AG09319 (cell line): ENCODE data around the gene ANGPTL4.

ENCODE experiments used
- DNase-seq: peaks from one replicate; pipeline ENCODE4 v3.0.0-alpha.2; 2010; ENCODE audit warnings: low read depth; ENCODE audit errors: extremely low read depth
- TF ChIP-seq, protein P1 (sequence below): IDR thresholded peaks from 2 replicates; pipeline ENCODE4 v1.5.1; 2011; ENCODE audit warnings: low read depth, mild to moderate bottlenecking, inconsistent platforms, low read length, moderate library complexity

The ANGPTL4 gene

DNA sequence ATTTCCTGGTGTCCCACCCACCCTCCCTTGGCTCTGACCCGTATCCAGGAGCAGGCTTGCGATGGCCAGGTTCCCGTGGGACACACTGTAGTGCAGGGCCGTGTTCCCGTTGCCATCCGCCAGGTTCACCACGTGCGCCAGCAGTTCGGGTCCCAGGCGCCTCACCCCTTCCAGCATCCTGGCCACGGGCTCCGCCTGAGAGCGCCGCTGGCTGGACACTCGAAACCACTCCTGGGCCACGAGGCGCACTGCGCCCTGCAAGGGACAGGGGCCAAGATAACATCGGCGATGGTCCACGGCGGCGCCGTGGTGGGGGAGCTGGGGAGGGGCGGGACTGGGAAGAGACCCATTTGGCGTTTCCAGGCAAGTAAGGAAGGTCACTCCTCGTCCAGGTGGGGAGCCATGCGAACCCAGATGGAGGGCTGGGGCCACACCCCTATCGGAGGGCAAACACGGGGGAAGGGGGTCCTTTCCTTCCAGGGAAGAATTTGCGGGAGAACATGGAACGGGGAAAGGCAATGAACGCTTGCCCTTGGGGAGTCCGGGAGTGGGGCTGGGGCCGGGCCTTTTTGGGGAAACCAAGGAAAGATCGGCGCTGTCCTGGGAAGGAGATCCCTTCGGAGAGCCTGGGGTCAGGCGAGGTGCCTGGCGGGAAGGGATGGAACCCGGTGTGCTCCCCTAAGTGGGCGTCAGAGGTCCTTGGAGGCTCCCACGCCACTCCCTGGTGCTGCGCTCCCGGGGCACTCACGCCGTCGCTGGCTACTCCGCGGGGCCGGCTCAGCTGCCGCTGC is 30.8 kb upstream of the ANGPTL4 start:
- DNase-seq: no peak
- TF ChIP-seq, protein P1, sequence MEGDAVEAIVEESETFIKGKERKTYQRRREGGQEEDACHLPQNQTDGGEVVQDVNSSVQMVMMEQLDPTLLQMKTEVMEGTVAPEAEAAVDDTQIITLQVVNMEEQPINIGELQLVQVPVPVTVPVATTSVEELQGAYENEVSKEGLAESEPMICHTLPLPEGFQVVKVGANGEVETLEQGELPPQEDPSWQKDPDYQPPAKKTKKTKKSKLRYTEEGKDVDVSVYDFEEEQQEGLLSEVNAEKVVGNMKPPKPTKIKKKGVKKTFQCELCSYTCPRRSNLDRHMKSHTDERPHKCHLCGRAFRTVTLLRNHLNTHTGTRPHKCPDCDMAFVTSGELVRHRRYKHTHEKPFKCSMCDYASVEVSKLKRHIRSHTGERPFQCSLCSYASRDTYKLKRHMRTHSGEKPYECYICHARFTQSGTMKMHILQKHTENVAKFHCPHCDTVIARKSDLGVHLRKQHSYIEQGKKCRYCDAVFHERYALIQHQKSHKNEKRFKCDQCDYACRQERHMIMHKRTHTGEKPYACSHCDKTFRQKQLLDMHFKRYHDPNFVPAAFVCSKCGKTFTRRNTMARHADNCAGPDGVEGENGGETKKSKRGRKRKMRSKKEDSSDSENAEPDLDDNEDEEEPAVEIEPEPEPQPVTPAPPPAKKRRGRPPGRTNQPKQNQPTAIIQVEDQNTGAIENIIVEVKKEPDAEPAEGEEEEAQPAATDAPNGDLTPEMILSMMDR: no peak

DNA sequence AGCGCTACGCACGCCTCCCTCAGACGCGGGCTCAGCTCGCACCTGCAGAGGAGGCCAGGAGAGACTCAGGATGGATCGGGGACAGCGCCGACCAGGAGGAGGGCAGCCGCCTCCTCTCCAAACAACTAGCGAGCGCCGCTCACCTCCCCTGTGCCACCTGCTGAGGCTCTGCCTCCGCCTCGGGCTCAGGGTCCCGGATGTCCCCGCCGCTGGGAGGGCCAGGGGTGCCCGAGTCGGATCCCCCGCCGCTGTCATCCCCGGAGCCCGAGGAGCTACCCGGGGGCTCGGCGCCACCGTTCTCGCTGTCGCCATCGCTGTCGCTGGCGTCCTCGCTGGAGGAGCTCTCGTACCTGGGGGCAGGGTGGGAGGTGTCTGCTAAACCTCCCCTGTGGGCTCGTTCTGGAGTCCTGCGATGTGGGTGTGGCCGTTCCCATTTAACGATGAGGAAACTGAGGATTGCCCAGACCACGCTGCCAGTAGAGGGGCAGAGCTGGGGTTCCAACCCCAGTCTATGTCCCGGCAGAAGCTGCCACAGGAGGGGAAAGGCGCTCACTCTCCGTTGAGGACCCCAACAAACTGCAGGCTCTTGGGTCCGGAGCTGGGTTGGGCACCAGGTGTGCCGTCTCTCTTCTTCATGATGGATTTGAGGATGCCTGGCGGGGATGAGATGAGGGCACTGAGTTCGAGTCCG is 30.0 kb upstream of the ANGPTL4 start:
- no peak for DNase-seq
- TF ChIP-seq, protein P1: no peak

DNA sequence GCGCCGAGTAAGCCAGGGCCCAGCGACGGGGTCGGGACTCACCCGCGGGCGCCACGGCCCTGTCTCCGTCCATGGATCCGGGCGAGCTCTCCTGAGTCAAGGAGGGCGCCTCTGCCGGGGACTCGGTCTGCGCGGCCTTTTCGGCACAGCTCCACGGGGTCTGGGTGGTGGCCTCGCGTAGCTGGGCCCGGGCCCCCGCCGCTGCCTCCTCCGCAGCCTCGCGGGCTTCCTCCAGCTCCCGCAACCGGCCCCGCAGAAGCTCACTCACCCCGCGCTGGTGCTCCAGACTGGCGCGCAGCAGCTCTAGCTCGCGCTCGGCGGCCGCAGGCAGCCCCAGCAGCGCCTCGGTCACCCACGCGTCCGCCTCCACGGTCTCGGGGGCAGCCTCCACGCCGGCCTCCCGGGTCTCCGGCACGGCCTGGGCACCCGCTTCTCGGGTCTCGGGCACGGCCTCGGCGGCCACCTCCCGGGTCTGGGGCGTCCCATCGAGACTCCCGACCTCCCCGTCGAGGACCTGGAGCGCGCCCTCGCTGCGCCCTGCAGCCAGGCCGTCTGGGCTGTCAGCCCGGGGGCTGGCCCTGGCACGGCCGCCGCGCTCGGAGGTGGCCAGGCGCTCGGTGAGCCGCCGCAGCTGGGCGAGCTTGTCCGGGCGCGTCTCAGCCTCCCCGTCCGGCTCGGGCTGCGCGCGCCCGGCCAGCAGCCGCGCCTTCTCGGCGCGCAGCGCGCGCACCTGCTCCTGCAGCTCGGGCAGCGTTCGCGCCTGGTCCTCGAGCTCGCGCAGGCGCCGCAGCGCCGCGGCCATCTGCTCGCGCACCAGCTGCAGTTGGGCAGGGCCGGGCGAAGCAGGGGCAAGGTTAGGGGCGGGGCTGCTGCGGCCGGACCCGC is 29.3 kb upstream of the ANGPTL4 start:
- TF ChIP-seq, protein P1: no peak
- DNase-seq: no peak

DNA sequence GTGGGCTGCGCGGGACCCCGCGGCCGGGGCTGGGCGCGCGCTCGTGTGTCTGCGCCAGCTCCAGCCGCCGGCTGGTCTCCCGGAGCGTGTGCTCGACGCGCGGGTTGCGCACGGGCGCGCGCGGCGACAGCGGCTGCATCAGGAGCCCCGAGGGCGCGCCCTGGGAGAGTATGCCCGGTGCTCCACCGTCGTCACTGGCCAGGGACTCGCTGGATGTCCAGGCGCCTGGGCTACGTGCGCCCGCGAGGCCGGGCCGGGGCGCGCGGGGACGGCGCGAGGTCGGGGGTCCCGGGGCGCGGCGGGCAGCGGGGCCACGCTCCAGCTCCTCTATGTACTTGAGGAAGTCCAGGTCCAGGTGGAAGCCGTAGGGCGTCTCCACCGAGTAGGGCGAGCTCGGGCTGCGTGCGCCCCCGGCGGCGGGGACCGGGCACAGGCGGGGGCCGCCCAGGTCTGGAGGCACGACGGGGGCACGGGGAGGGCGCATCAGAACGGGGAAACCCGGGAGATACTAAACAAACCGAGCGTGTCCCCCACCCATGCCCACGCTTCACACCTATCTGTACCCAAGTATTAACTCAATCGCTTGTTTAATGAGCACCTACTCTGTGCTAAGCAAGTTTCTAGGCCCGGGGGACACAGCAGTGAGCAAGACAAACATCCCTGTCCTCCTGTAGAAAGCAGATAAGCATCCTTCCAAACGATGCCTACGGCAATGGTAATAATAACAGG is 28.4 kb upstream of the ANGPTL4 start:
- no peak for DNase-seq

DNA sequence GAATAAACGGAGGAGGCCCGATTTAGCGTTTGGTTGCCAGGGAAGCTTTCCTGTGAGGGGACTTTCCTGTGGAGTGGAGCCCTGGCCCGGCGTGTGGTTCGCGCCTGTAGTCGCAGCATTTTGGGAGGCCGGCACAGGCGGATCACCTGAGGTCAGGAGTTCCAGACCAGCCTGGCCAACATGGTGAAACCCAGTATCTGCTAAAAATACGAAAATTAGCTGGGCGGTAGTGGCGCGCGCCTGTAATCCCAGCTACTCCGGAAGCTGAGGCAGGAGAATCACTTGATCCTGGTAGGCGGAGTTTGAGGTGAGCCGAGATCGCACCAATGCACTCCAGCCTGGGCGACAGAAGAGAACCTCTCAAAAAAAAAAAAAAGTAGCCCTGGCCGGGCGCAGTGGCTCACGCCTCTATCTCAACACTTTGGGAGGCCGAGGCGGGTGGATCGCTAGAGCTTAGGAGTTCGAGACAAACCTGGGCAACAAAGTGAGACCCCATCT is 27.8 kb upstream of the ANGPTL4 start:
- TF ChIP-seq, protein P1: no peak
- no peak for DNase-seq

More for the DNA sequence above, 28.4 kb upstream of the ANGPTL4 start:
- TF ChIP-seq, protein P1: no peak

DNA sequence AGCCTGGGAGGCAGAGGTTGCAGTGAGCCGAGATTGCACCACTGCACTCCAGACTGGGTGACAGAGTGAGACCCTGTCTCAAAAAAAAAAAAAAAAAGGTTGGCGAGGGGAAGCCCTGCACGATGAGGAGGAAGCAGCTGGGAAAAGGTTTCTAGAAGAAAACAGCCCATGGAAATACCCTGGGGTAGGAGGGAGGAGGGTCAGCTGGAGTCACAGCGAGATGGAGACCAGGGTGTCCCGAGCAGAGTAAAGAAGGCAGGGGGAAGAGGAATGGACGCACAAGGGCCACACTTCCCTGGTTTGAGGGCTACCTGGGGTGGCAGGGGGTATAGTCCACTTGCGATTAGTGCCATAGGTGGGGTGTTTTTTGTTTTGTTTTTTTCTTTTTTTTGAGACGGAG is 27.3 kb upstream of the ANGPTL4 start:
- DNase-seq: no peak
- TF ChIP-seq, protein P1: no peak
